Loucy (cell line): Measurements from ENCODE around the gene TNIP1.

ENCODE experiments used
- H2AFZ ChIP-seq: fragments of 200-600 bp; sonication (generic); 2 replicates; pipeline ENCODE4 v1.6.0; 2016; ENCODE audit warnings: antibody characterized with exemption, mild to moderate bottlenecking, low read length, moderate library complexity
- H3F3A ChIP-seq: fragments of 200-600 bp; 2 replicates; pipeline ENCODE4 v1.6.0; 2016; ENCODE audit warnings: antibody characterized with exemption, low read depth, mild to moderate bottlenecking
- H3K27me3 ChIP-seq: fragments of 200-600 bp; sonication (generic); 2 replicates; pipeline ENCODE4 v1.6.1; 2014; ENCODE audit warnings: low read length, mild to moderate bottlenecking; ENCODE audit not compliant: insufficient read depth, poor library complexity, severe bottlenecking
- H3K36me3 ChIP-seq: fragments of 200-600 bp; sonication (generic); 2 replicates; pipeline ENCODE4 v1.6.1; 2016; ENCODE audit warnings: low read length; ENCODE audit not compliant: insufficient read depth
- H3K4me1 ChIP-seq: fragments of 200-600 bp; sonication (generic); 2 replicates; pipeline ENCODE4 v1.5.1; 2014; ENCODE audit warnings: low read length, mild to moderate bottlenecking; ENCODE audit not compliant: insufficient read depth, poor library complexity, severe bottlenecking
- H3K4me2 ChIP-seq: fragments of 200-600 bp; sonication (generic); 2 replicates; pipeline ENCODE4 v1.6.0; 2014; ENCODE audit warnings: antibody characterized with exemption, low read length, low read depth, mild to moderate bottlenecking; ENCODE audit not compliant: poor library complexity, severe bottlenecking
- H3K4me3 ChIP-seq: fragments of 200-600 bp; sonication (generic); 2 replicates; pipeline ENCODE4 v1.5.1; 2014; ENCODE audit warnings: low read length, mild to moderate bottlenecking, mixed read lengths; ENCODE audit not compliant: poor library complexity, severe bottlenecking
- H3K79me2 ChIP-seq: fragments of 200-600 bp; sonication (generic); 2 replicates; pipeline ENCODE4 v1.6.1; 2014; ENCODE audit warnings: low read length; ENCODE audit not compliant: insufficient read depth
- H3K9ac ChIP-seq: fragments of 200-600 bp; sonication (generic); 2 replicates; pipeline ENCODE4 v1.6.0; 2014; ENCODE audit warnings: mild to moderate bottlenecking, low read depth, low read length, moderate library complexity; ENCODE audit not compliant: poor library complexity, severe bottlenecking
- H3K9me2 ChIP-seq: fragments of 200-600 bp; sonication (generic); replicated peaks from 2 replicates; pipeline ENCODE4 v1.6.1; 2016; ENCODE audit warnings: low read depth, low read length, mixed read lengths
- H3K9me3 ChIP-seq: fragments of 200-600 bp; sonication (generic); 2 replicates; pipeline ENCODE4 v1.6.1; 2014; ENCODE audit warnings: mild to moderate bottlenecking, antibody characterized with exemption, low read length, low read depth; ENCODE audit not compliant: insufficient read depth
- H4K20me1 ChIP-seq: fragments of 200-600 bp; sonication (generic); 2 replicates; pipeline ENCODE4 v1.6.0; 2014; ENCODE audit warnings: antibody characterized with exemption, low read length, mild to moderate bottlenecking; ENCODE audit not compliant: insufficient read depth, poor library complexity, severe bottlenecking
- CTCF ChIP-seq: fragments of 200-600 bp; sonication (generic); conservative IDR thresholded peaks from 2 replicates; pipeline ENCODE4 v1.5.1; 2014; ENCODE audit warnings: mild to moderate bottlenecking, antibody characterized with exemption, low read length
- EZH2phosphoT487 ChIP-seq: fragments of 200-600 bp; IDR thresholded peaks from 2 replicates; pipeline ENCODE4 v1.6.1; 2018; ENCODE audit warnings: antibody characterized with exemption, mild to moderate bottlenecking, moderate library complexity, borderline replicate concordance

Gene TNIP1

GRCh38 chr5:151022511-151023018 lies 58.3 kb downstream of the TNIP1 start:
- Histone ChIP-seq H3K9me2 (no peaks in the 10 kb centered on the region), H3K27me3 (no peaks in the 10 kb centered on the region), H3K4me2 (no peak overlapping the region), H3K9ac (no peak overlapping the region), H3K4me1 (peaks cover 6% of the 10 kb centered on the region), H3K36me3 (no peaks in the 10 kb centered on the region; the same call in 1 of the 2 replicates), H3F3A (no peaks in the 10 kb centered on the region), H4K20me1 (no peaks in the 10 kb centered on the region), H3K79me2 (no peaks in the 10 kb centered on the region), H2AFZ (no peak overlapping the region), H3K4me3 (no peak overlapping the region), H3K9me3 (no peaks in the 10 kb centered on the region)
- TF ChIP-seq EZH2phosphoT487 = no peak
- TF ChIP-seq CTCF = no peak

DNA sequence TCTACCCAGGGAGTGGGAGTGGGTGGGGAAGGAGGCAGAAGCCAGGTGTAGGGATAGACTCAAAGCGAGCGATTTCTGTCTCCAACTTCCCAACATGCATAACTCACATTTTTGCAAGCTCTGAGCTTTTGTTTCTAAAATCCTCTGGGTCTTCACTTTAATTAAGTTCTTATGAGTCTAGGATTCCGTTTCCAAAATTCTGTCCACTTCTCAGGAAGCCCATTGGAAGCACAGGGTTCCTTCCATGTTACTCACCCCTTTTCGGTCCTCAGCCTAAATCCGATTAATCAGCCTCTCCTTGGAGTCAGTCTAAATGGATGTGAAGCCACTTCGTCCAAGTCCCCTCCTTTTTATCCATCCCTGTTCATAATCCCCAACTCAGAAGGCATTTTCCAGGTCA lies 59.1 kb downstream of the TNIP1 start:
- peaks cover 6% of the 10 kb centered on the region for H3K4me1 ChIP-seq
- no peaks in the 10 kb centered on the region for H3F3A ChIP-seq
- H4K20me1 ChIP-seq = no peaks in the 10 kb centered on the region
- no peaks in the 10 kb centered on the region for H3K9me3 ChIP-seq
- no peak overlapping the region for H2AFZ ChIP-seq
- H3K9me2 ChIP-seq = no peaks in the 10 kb centered on the region
- no peaks in the 10 kb centered on the region for H3K27me3 ChIP-seq
- no peak for TF ChIP-seq CTCF
- no peak for TF ChIP-seq EZH2phosphoT487
- H3K79me2 ChIP-seq = no peaks in the 10 kb centered on the region
- no peak overlapping the region for H3K4me2 ChIP-seq
- no peaks in the 10 kb centered on the region; the same call in 1 of the 2 replicates for H3K36me3 ChIP-seq
- no peak overlapping the region for H3K4me3 ChIP-seq
- no peak overlapping the region for H3K9ac ChIP-seq

DNA sequence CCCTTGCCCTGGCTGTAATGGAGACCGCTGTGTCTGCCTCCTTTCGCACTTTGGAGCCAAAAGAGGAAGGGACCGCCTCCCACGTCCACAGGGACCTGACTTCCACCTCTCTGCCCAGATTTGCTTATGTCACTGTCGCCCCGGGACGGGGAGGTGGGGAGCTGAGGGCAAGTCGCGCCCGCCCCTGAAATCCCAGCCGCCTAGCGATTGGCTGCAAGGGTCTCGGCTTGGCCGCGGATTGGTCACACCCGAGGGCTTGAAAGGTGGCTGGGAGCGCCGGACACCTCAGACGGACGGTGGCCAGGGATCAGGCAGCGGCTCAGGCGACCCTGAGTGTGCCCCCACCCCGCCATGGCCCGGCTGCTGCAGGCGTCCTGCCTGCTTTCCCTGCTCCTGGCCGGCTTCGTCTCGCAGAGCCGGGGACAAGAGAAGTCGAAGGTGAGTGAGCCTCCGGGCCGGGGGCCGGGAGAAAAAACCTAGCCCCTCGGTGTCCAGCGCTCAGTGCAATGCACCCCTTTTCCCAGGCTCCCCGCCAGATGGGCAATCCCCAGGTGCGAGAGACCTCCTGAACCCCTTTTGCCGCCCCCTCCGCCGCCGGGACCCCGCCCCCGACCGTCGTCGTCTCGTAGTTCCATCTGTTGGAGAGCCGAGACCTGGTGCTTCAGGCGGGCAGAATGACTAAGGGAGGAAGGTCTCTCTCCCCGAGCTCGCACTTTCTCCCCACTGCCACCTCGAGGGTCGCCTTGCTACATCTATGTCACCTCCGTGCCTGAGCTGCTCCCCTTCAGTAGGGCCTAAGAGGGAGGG lies 60.3 kb downstream of the TNIP1 start, which contains the start of gene GPX3:
GPX3 (plus strand) TSS at position 288 of the 807 bp plus-strand sequence; CDS start at position 352, 64 bp downstream.
- no peak within 1 kb of the TSS for H3K4me3 ChIP-seq
- H3K9me2 ChIP-seq = no peaks in the 10 kb centered on the region
- no peak within 1 kb of the TSS for H3K9ac ChIP-seq
- TF ChIP-seq EZH2phosphoT487 = no peak
- TF ChIP-seq CTCF = no peak
- no peaks in the 10 kb centered on the region for H3K79me2 ChIP-seq
- H4K20me1 ChIP-seq = no peaks in the 10 kb centered on the region
- peaks cover 6% of the 10 kb centered on the region for H3K4me1 ChIP-seq
- H3K9me3 ChIP-seq = no peaks in the 10 kb centered on the region
- H2AFZ ChIP-seq = no peak within 1 kb of the TSS
- H3K36me3 ChIP-seq = no peaks in the 10 kb centered on the region
- H3F3A ChIP-seq = no peaks in the 10 kb centered on the region
- no peaks in the 10 kb centered on the region for H3K27me3 ChIP-seq
- H3K4me2 ChIP-seq = no peak within 1 kb of the TSS
